OCI-LY1 (cell line): Measurements from ENCODE around the gene AGAP3.

Source experiments
- H2AFZ ChIP-seq: fragments of 200-600 bp; sonication (generic), shearing (Covaris generic); 2 replicates; pipeline ENCODE4 v1.6.0; 2014; ENCODE audit warnings: antibody characterized with exemption, mild to moderate bottlenecking, low read length
- H3F3A ChIP-seq: fragments of 200-600 bp; sonication (generic), shearing (Covaris generic); 2 replicates; pipeline ENCODE4 v1.6.0; 2014; ENCODE audit warnings: mild to moderate bottlenecking, antibody characterized with exemption, low read length, moderate library complexity; ENCODE audit not compliant: insufficient read depth
- H3K27ac ChIP-seq: fragments of 200-600 bp; sonication (generic); 2 replicates; pipeline ENCODE4 v1.5.1; 2014; ENCODE audit warnings: low read length, mixed run types, mild to moderate bottlenecking, low read depth; ENCODE audit not compliant: poor library complexity, severe bottlenecking
- H3K27me3 ChIP-seq: fragments of 200-600 bp; sonication (generic); 2 replicates; pipeline ENCODE4 v1.6.0; 2014; ENCODE audit warnings: antibody characterized with exemption, mild to moderate bottlenecking, low read length, moderate library complexity; ENCODE audit not compliant: insufficient read depth
- H3K36me3 ChIP-seq: fragments of 200-600 bp; sonication (generic); 2 replicates; pipeline ENCODE4 v1.6.1; 2014; ENCODE audit warnings: mild to moderate bottlenecking, antibody characterized with exemption, low read length, moderate library complexity, mixed read lengths; ENCODE audit not compliant: insufficient read depth
- H3K4me1 ChIP-seq: fragments of 200-600 bp; sonication (generic); 2 replicates; pipeline ENCODE4 v1.5.1; 2014; ENCODE audit warnings: mild to moderate bottlenecking, low read length, moderate library complexity; ENCODE audit not compliant: insufficient read depth, severe bottlenecking
- H3K4me2 ChIP-seq: fragments of 200-600 bp; sonication (generic), shearing (Covaris generic); 2 replicates; pipeline ENCODE4 v1.6.1; 2014; ENCODE audit warnings: low read length
- H3K4me3 ChIP-seq: fragments of 200-600 bp; sonication (generic); 2 replicates; pipeline ENCODE4 v1.5.1; 2014; ENCODE audit warnings: low read length, low read depth, mild to moderate bottlenecking, mixed read lengths; ENCODE audit not compliant: poor library complexity, severe bottlenecking
- H3K79me2 ChIP-seq: fragments of 200-600 bp; shearing (Covaris generic); 2 replicates; pipeline ENCODE4 v1.6.1; 2016; ENCODE audit warnings: mixed run types, low read length, mixed read lengths; ENCODE audit not compliant: insufficient read depth
- H3K9ac ChIP-seq: fragments of 200-600 bp; sonication (generic), shearing (Covaris generic); 2 replicates; pipeline ENCODE4 v1.6.1; 2014; ENCODE audit warnings: mild to moderate bottlenecking, low read length, mixed read lengths
- H3K9me2 ChIP-seq: fragments of 200-600 bp; sonication (generic), shearing (Covaris generic); 2 replicates; pipeline ENCODE4 v1.6.1; 2014; ENCODE audit warnings: low read depth, mild to moderate bottlenecking, low read length, mixed read lengths
- H3K9me3 ChIP-seq: fragments of 200-600 bp; shearing (Covaris generic); 2 replicates; pipeline ENCODE4 v1.6.1; 2014; ENCODE audit warnings: low read length, mixed read lengths
- H4K20me1 ChIP-seq: fragments of 200-600 bp; sonication (generic), shearing (Covaris generic); 2 replicates; pipeline ENCODE4 v1.6.0; 2016; ENCODE audit warnings: mild to moderate bottlenecking, low read length; ENCODE audit not compliant: insufficient read depth
- EZH2 ChIP-seq: fragments of 200-600 bp; sonication (generic), shearing (Covaris generic); IDR thresholded peaks from 2 replicates; pipeline ENCODE4 v1.8.0; 2017; ENCODE audit warnings: borderline replicate concordance, mixed run types, mild to moderate bottlenecking, antibody characterized with exemption, low read length, moderate library complexity, mixed read lengths
- TF ChIP-seq, protein P1 (sequence below): fragments of 200-600 bp; sonication (generic), shearing (Covaris generic); IDR thresholded peaks from 2 replicates; pipeline ENCODE4 v1.5.1; 2017; ENCODE audit warnings: mild to moderate bottlenecking, antibody characterized with exemption, low read length, moderate library complexity, mixed read lengths

AGAP3 gene

DNA sequence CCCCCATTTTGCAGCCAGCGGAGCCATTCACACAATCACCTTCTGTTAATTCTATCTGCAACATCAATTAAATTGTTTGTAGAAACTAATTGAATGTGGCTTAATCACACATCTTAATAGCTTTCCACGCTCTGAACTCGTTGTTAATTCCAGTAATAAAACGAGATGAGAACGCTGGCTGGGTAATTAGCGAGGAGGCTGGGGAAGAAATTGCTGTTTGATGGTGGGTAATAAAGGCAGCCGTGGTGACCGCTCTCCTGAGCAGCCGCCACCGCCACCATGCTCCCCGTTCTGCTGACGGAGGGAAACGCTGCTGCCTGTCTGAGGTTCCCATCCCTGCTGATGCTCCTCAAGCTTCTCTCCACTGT is 44.9 kb downstream of the AGAP3 start:
- no peaks in the 10 kb centered on the region for H3K9me2 ChIP-seq
- H3K79me2 ChIP-seq = no peaks in the 10 kb centered on the region
- no peaks in the 10 kb centered on the region for H3F3A ChIP-seq
- H2AFZ ChIP-seq = no peak overlapping the region
- no peak overlapping the region for H3K9ac ChIP-seq
- H3K4me1 ChIP-seq = no peaks in the 10 kb centered on the region
- H3K36me3 ChIP-seq = no peaks in the 10 kb centered on the region
- no peak for TF ChIP-seq EZH2
- TF ChIP-seq, protein P1, sequence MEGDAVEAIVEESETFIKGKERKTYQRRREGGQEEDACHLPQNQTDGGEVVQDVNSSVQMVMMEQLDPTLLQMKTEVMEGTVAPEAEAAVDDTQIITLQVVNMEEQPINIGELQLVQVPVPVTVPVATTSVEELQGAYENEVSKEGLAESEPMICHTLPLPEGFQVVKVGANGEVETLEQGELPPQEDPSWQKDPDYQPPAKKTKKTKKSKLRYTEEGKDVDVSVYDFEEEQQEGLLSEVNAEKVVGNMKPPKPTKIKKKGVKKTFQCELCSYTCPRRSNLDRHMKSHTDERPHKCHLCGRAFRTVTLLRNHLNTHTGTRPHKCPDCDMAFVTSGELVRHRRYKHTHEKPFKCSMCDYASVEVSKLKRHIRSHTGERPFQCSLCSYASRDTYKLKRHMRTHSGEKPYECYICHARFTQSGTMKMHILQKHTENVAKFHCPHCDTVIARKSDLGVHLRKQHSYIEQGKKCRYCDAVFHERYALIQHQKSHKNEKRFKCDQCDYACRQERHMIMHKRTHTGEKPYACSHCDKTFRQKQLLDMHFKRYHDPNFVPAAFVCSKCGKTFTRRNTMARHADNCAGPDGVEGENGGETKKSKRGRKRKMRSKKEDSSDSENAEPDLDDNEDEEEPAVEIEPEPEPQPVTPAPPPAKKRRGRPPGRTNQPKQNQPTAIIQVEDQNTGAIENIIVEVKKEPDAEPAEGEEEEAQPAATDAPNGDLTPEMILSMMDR = no peak
- H3K27ac ChIP-seq = no peak overlapping the region
- no peaks in the 10 kb centered on the region for H4K20me1 ChIP-seq
- H3K9me3 ChIP-seq = no peaks in the 10 kb centered on the region
- H3K4me2 ChIP-seq = no peak overlapping the region
- H3K27me3 ChIP-seq = peaks cover 35% of the 10 kb centered on the region; the same call in 1 of the 2 replicates
- H3K4me3 ChIP-seq = no peak overlapping the region

DNA sequence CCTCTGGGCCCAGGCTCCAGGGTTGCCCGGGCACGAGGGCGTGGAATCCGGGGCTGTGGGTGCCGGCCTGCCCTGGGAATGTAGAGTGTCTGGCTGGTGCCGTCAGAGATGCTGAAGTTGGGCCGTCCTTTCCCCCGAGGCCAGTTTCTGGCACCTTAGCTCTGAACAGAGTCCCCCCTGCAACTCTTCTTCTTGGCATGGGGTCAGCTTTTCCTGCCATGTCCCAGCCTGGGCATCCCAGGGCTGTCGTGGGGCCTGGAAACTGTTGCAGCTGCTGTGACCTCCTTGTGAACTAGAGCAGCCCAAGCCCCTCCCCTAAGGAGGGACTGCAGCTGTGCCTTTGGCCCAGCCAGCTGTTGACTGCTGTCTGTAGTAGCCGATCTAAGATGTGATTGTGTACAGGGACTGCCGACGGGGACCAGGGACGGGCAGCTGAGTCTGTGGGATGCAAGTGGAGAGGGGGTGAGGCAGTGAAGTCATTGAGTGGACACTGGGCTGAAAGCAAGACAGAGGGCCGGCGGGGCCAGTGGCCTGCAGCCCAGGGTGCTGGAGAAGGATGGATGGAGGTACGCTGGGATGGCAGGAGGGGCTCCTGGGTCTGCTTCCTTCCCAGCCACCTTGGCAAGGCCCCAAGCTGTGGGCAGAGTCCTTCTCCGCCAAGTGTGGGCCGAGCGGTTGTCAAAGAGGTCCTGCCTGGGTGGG is 45.5 kb downstream of the AGAP3 start:
- no peaks in the 10 kb centered on the region for H4K20me1 ChIP-seq
- H3K9ac ChIP-seq = no peak overlapping the region
- H3K9me3 ChIP-seq = no peaks in the 10 kb centered on the region
- H3F3A ChIP-seq = no peaks in the 10 kb centered on the region
- H3K27me3 ChIP-seq = peaks cover 34% of the 10 kb centered on the region; the same call in 1 of the 2 replicates
- TF ChIP-seq EZH2 = no peak
- TF ChIP-seq, protein P1 = no peak
- H3K9me2 ChIP-seq = no peaks in the 10 kb centered on the region
- no peak overlapping the region for H3K4me2 ChIP-seq
- H3K4me1 ChIP-seq = no peaks in the 10 kb centered on the region
- no peaks in the 10 kb centered on the region for H3K36me3 ChIP-seq
- no peak overlapping the region for H3K27ac ChIP-seq
- H3K4me3 ChIP-seq = no peak overlapping the region
- no peak overlapping the region for H2AFZ ChIP-seq
- no peaks in the 10 kb centered on the region for H3K79me2 ChIP-seq

DNA sequence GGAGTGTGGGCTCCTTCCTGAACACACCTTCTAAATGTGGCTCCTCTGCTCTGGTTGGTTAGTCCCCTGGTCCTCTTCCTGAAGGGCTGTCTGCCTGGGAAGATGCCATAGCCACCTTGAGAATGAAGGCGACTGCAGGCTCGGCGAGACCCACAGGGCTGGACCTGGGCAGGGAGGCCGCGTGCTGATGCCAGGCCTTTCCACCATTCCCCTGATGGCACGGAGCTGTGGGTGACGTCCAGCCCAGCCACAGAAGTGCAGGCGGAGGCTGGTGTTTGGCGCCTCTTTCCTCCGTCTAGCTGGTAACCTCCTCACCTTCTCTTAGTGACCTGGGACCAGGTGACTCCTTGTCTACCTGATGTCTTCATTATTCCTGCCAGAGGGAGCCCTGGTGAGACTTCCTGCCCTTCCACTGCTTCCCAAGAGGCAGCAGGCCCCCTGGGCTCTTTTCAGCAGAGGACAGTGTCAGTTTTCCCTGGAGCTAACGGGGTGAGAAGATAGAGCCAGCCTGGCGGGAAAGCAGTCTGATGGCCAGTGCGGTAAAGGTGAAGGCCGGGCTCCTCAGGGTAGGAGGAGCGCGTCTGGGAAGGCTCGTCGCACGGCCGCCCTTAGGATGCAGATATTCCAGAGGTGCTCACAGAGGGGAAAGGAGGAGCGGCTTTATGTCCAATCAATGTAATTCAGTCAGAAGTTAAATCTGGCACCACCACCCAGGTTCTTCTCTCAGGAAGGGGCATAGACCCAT is 46.4 kb downstream of the AGAP3 start:
- Histone ChIP-seq H3K27ac (no peak overlapping the region), H3K4me3 (no peak overlapping the region), H3K79me2 (no peaks in the 10 kb centered on the region), H4K20me1 (no peaks in the 10 kb centered on the region), H3K9ac (no peak overlapping the region), H3K9me3 (no peaks in the 10 kb centered on the region), H3F3A (no peaks in the 10 kb centered on the region), H3K27me3 (peaks cover 30% of the 10 kb centered on the region; the same call in 1 of the 2 replicates), H3K4me2 (no peak overlapping the region), H3K36me3 (no peaks in the 10 kb centered on the region), H3K4me1 (no peaks in the 10 kb centered on the region), H2AFZ (no peak overlapping the region), H3K9me2 (no peaks in the 10 kb centered on the region)
- no peak for TF ChIP-seq EZH2
- TF ChIP-seq, protein P1 = no peak
